ENCODE data around the gene KDF1. TPM values are rescaled to one million over a fixed set of nuclear protein-coding genes. Genes with fewer than 3 reads are reported as not detected.

The KDF1 gene
- total and polyA plus RNA-seq, 2 of the 13 experiments (the other 11 are each of a cell fraction or from before 2014, with no cell fraction given) = 1.9 to 4.9 TPM

DNA sequence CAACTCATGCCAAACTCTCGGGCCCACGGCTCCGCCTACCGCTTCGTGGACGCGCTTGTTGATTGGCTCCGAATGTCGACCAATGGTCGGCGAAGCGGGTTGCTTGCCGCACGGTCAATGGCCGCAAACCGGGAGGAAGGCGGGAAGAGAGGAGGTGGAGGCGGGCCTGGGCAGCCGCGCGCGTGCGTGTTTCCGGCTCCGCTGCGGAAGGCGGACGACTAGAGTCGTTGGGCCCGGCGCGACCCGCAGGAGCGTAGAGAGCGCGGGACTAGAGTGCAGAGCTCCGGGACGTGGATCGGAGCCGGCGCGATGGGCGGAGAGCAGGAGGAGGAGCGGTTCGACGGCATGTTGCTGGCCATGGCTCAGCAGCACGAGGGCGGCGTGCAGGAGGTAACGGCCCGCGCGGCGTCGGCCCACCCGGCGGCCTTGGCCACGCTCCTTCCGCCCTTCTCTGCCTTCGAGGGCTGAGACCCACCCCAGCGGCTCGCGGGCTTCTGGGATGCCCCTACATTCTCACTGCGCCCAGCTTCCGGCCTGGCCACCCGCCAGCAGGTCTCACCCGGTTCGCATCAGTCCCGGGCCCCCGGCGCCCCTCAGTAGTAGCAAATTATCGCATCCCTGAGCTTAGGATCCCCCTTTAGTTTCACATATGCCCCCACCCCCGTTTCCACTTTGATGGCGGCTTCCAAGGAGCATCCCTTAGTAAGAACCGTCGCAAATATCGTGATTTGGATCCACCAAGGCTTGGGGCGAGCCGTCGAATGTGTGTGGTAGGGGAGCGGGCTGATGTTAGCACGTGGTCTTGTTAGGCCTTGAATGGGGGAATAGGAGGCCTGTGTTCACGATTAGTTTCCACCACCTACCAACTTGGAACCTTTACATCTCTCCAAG lies 38.5 kb downstream of the KDF1 start, which contains the start of gene NUDC (continued):
- TF ChIP-seq, protein P1, sequence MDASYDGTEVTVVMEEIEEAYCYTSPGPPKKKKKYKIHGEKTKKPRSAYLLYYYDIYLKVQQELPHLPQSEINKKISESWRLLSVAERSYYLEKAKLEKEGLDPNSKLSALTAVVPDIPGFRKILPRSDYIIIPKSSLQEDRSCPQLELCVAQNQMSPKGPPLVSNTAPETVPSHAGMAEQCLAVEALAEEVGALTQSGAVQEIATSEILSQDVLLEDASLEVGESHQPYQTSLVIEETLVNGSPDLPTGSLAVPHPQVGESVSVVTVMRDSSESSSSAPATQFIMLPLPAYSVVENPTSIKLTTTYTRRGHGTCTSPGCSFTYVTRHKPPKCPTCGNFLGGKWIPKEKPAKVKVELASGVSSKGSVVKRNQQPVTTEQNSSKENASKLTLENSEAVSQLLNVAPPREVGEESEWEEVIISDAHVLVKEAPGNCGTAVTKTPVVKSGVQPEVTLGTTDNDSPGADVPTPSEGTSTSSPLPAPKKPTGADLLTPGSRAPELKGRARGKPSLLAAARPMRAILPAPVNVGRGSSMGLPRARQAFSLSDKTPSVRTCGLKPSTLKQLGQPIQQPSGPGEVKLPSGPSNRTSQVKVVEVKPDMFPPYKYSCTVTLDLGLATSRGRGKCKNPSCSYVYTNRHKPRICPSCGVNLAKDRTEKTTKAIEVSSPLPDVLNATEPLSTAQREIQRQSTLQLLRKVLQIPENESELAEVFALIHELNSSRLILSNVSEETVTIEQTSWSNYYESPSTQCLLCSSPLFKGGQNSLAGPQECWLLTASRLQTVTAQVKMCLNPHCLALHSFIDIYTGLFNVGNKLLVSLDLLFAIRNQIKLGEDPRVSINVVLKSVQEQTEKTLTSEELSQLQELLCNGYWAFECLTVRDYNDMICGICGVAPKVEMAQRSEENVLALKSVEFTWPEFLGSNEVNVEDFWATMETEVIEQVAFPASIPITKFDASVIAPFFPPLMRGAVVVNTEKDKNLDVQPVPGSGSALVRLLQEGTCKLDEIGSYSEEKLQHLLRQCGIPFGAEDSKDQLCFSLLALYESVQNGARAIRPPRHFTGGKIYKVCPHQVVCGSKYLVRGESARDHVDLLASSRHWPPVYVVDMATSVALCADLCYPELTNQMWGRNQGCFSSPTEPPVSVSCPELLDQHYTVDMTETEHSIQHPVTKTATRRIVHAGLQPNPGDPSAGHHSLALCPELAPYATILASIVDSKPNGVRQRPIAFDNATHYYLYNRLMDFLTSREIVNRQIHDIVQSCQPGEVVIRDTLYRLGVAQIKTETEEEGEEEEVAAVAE (CRISPR knock-in tag; IDR thresholded peaks at IDR 0.05; ENCODE audit: borderline replicate concordance) = no peak; the same call in 1 of the 2 replicates
- TF ChIP-seq ZNF564 (CRISPR knock-in tag; IDR thresholded peaks at IDR 0.05) = peak; percentile 65
- TF ChIP-seq, protein P2, sequence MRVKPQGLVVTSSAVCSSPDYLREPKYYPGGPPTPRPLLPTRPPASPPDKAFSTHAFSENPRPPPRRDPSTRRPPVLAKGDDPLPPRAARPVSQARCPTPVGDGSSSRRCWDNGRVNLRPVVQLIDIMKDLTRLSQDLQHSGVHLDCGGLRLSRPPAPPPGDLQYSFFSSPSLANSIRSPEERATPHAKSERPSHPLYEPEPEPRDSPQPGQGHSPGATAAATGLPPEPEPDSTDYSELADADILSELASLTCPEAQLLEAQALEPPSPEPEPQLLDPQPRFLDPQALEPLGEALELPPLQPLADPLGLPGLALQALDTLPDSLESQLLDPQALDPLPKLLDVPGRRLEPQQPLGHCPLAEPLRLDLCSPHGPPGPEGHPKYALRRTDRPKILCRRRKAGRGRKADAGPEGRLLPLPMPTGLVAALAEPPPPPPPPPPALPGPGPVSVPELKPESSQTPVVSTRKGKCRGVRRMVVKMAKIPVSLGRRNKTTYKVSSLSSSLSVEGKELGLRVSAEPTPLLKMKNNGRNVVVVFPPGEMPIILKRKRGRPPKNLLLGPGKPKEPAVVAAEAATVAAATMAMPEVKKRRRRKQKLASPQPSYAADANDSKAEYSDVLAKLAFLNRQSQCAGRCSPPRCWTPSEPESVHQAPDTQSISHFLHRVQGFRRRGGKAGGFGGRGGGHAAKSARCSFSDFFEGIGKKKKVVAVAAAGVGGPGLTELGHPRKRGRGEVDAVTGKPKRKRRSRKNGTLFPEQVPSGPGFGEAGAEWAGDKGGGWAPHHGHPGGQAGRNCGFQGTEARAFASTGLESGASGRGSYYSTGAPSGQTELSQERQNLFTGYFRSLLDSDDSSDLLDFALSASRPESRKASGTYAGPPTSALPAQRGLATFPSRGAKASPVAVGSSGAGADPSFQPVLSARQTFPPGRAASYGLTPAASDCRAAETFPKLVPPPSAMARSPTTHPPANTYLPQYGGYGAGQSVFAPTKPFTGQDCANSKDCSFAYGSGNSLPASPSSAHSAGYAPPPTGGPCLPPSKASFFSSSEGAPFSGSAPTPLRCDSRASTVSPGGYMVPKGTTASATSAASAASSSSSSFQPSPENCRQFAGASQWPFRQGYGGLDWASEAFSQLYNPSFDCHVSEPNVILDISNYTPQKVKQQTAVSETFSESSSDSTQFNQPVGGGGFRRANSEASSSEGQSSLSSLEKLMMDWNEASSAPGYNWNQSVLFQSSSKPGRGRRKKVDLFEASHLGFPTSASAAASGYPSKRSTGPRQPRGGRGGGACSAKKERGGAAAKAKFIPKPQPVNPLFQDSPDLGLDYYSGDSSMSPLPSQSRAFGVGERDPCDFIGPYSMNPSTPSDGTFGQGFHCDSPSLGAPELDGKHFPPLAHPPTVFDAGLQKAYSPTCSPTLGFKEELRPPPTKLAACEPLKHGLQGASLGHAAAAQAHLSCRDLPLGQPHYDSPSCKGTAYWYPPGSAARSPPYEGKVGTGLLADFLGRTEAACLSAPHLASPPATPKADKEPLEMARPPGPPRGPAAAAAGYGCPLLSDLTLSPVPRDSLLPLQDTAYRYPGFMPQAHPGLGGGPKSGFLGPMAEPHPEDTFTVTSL (CRISPR knock-in tag; IDR thresholded peaks at IDR 0.05; ENCODE audit: borderline replicate concordance) = peak; percentile 47; the same call in 1 of the 2 replicates
- TF ChIP-seq, protein P3, sequence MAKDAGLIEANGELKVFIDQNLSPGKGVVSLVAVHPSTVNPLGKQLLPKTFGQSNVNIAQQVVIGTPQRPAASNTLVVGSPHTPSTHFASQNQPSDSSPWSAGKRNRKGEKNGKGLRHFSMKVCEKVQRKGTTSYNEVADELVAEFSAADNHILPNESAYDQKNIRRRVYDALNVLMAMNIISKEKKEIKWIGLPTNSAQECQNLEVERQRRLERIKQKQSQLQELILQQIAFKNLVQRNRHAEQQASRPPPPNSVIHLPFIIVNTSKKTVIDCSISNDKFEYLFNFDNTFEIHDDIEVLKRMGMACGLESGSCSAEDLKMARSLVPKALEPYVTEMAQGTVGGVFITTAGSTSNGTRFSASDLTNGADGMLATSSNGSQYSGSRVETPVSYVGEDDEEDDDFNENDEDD (CRISPR knock-in tag; IDR thresholded peaks at IDR 0.05; ENCODE audit: borderline replicate concordance) = peak; percentile 83
- peak; percentile 64; the same call in 1 of the 2 replicates for TF ChIP-seq ZNF746 (CRISPR knock-in tag; IDR thresholded peaks at IDR 0.05)
- TF ChIP-seq, protein P4, sequence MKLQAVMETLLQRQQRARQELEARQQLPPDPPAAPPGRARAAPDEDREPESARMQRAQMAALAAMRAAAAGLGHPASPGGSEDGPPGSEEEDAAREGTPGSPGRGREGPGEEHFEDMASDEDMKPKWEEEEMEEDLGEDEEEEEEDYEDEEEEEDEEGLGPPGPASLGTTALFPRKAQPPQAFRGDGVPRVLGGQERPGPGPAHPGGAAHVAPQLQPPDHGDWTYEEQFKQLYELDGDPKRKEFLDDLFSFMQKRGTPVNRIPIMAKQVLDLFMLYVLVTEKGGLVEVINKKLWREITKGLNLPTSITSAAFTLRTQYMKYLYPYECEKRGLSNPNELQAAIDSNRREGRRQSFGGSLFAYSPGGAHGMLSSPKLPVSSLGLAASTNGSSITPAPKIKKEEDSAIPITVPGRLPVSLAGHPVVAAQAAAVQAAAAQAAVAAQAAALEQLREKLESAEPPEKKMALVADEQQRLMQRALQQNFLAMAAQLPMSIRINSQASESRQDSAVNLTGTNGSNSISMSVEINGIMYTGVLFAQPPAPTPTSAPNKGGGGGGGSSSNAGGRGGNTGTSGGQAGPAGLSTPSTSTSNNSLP (IDR thresholded peaks at IDR 0.05; ENCODE audit: low read depth, low read length) = no peak
- TF ChIP-seq, protein P5, sequence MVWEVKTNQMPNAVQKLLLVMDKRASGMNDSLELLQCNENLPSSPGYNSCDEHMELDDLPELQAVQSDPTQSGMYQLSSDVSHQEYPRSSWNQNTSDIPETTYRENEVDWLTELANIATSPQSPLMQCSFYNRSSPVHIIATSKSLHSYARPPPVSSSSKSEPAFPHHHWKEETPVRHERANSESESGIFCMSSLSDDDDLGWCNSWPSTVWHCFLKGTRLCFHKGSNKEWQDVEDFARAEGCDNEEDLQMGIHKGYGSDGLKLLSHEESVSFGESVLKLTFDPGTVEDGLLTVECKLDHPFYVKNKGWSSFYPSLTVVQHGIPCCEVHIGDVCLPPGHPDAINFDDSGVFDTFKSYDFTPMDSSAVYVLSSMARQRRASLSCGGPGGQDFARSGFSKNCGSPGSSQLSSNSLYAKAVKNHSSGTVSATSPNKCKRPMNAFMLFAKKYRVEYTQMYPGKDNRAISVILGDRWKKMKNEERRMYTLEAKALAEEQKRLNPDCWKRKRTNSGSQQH (CRISPR knock-in tag; IDR thresholded peaks at IDR 0.05; ENCODE audit: low read depth) = no peak; the same call in 1 of the 2 replicates
- TF ChIP-seq, protein P6, sequence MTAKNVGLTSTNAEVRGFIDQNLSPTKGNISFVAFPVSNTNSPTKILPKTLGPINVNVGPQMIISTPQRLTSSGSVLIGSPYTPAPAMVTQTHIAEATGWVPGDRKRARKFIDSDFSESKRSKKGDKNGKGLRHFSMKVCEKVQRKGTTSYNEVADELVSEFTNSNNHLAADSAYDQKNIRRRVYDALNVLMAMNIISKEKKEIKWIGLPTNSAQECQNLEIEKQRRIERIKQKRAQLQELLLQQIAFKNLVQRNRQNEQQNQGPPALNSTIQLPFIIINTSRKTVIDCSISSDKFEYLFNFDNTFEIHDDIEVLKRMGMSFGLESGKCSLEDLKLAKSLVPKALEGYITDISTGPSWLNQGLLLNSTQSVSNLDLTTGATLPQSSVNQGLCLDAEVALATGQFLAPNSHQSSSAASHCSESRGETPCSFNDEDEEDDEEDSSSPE (CRISPR knock-in tag; IDR thresholded peaks at IDR 0.05) = peak; percentile 87
- TF ChIP-seq ZNF616 (CRISPR knock-in tag; IDR thresholded peaks at IDR 0.05; ENCODE audit: low read depth) = no peak; the same call in 1 of the 2 replicates
- TF ChIP-seq KLF15 (CRISPR knock-in tag; IDR thresholded peaks at IDR 0.05; ENCODE audit: borderline replicate concordance) = peak; percentile 52; the same call in 1 of the 2 replicates
